ENCODE results near the gene GP5.

- TF ChIP-seq CTCF (IDR thresholded peaks at IDR 0.05) (no peak), POLR2AphosphoS5 (IDR thresholded peaks at IDR 0.05) (no peak), POLR2A (IDR thresholded peaks at IDR 0.05) (no peak)
Measured at GRCh38 chr3:194425399-194425798, 26.3 kb upstream of the GP5 start.

Data from prostate gland (tissue), 2 donors.